ENCODE results near the gene ROBO3.

The ROBO3 gene

GRCh38 chr11:124875943-124876817 is 10.9 kb downstream of the ROBO3 start (continued):
- TF ChIP-seq GLIS1 (tag by site-specific recombination; IDR thresholded peaks at IDR 0.05) (peak; percentile 70), ZNF341 (tag by site-specific recombination; IDR thresholded peaks at IDR 0.05; ENCODE audit: low read depth) (peak; percentile 82), KLF10 (tag by site-specific recombination; IDR thresholded peaks at IDR 0.05) (0 out of 2 replicates have a peak, but pooled peaks have one; percentile 14), ZNF335 (tag by site-specific recombination; conservative IDR thresholded peaks at IDR 0.05) (peak; percentile 86), ZSCAN23 (tag by site-specific recombination; IDR thresholded peaks at IDR 0.05) (no peak), SP7 (tag by site-specific recombination; IDR thresholded peaks at IDR 0.05) (peak; percentile 80), IKZF3 (tag by site-specific recombination; IDR thresholded peaks at IDR 0.05) (peak; percentile 85; the same call in 1 of the 2 replicates), REST (tag by site-specific recombination; IDR thresholded peaks at IDR 0.05) (no peak), KLF9 (tag by site-specific recombination; IDR thresholded peaks at IDR 0.05; ENCODE audit: low read depth) (peak; percentile 93), ATF2 (tag by site-specific recombination; IDR thresholded peaks at IDR 0.05; ENCODE audit: low read depth) (peak; percentile 19; the same call in 1 of the 2 replicates), ZNF510 (tag by site-specific recombination; IDR thresholded peaks at IDR 0.05; ENCODE audit: insufficient replicate concordance) (no peak), ZBTB8A (tag by site-specific recombination; IDR thresholded peaks at IDR 0.05) (peak; percentile 98), ZFP37 (tag by site-specific recombination; IDR thresholded peaks at IDR 0.05) (peak; percentile 50; the same call in 1 of the 2 replicates), WT1 (tag by site-specific recombination; IDR thresholded peaks at IDR 0.05) (peak; percentile 39; the same call in 1 of the 2 replicates), PATZ1 (tag by site-specific recombination; IDR thresholded peaks at IDR 0.05) (peak; percentile 91), ZNF660 (tag by site-specific recombination; IDR thresholded peaks at IDR 0.05) (peak; percentile 81), TRIM28 (IDR thresholded peaks at IDR 0.05; ENCODE audit: borderline replicate concordance, low read length) (peak; percentile 35; the same call in 1 of the 2 replicates), ZNF2 (tag by site-specific recombination; IDR thresholded peaks at IDR 0.05) (peak; percentile 58; the same call in 1 of the 2 replicates), KLF8 (tag by site-specific recombination; IDR thresholded peaks at IDR 0.05) (peak; percentile 84; the same call in 1 of the 2 replicates), ZNF398 (tag by site-specific recombination; IDR thresholded peaks at IDR 0.05) (peak; percentile 68), ZEB2 (tag by site-specific recombination; IDR thresholded peaks at IDR 0.05) (peak; percentile 86), ZNF174 (tag by site-specific recombination; IDR thresholded peaks at IDR 0.05) (no peak), ZNF629 (tag by site-specific recombination; IDR thresholded peaks at IDR 0.05) (peak; percentile 79), CTCF (tag by site-specific recombination; IDR thresholded peaks at IDR 0.05) (peak; percentile 81), HIC1 (tag by site-specific recombination; IDR thresholded peaks at IDR 0.05) (peak; percentile 62), REPIN1 (tag by site-specific recombination; IDR thresholded peaks at IDR 0.05; ENCODE audit: low read depth) (no peak)
